Esophagus (tissue), 2 donors: Measurements from ENCODE around the gene ARHGEF6. TPM values are rescaled to one million over a fixed set of nuclear protein-coding genes. Genes with fewer than 3 reads are reported as not detected.

Source experiments
- H3K27ac ChIP-seq, 2 donors: one replicate each; pipeline ENCODE4 v1.5.1; 2013; ENCODE audit warnings: low read depth in 2 of 2, mild to moderate bottlenecking in 2 of 2, inconsistent platforms in 1 of 2, low read length in 1 of 2, moderate library complexity in 1 of 2
- H3K27me3 ChIP-seq, 2 donors: one replicate each; pipeline ENCODE4 v1.6.1; 2013; ENCODE audit warnings: low read length in 2 of 2, control low read depth in 1 of 2, mild to moderate bottlenecking in 1 of 2; ENCODE audit not compliant: insufficient read depth in 2 of 2, control insufficient read depth in 1 of 2
- H3K36me3 ChIP-seq, 2 donors: one replicate each; pipeline ENCODE4 v1.6.1; 2013; ENCODE audit warnings: low read length in 1 of 2; ENCODE audit not compliant: control insufficient read depth in 2 of 2, insufficient read depth in 2 of 2
- H3K4me1 ChIP-seq, 2 donors: one replicate each; pipeline ENCODE4 v1.6.1; 2013; ENCODE audit warnings: low read length in 1 of 2; ENCODE audit not compliant: control insufficient read depth in 2 of 2, insufficient read depth in 2 of 2
- H3K4me3 ChIP-seq, 2 donors: one replicate each; pipeline ENCODE4 v1.5.1; 2013; ENCODE audit warnings: low read length in 2 of 2, mild to moderate bottlenecking in 2 of 2, low read depth in 1 of 2, moderate library complexity in 1 of 2
- H3K9me3 ChIP-seq, 2 donors: one replicate each; pipeline ENCODE4 v1.6.1; 2013; ENCODE audit warnings: mild to moderate bottlenecking in 2 of 2, low read depth in 1 of 2, low read length in 1 of 2, moderate library complexity in 1 of 2; ENCODE audit not compliant: control insufficient read depth in 2 of 2, insufficient read depth in 1 of 2
- WGBS, 2 donors: extraction: QIAGEN DNeasy Blood & Tissue Kit; methylation state at CpG; one replicate each; pipeline ENCODE4 v1.1.7; 2013; 5-methylcytosine and 5-hydroxymethylcytosine counted together
- polyA plus RNA-seq, 2 donors: library from polyadenylated mRNA; stranded (reverse); fragments of 200-250 nt; gene quantifications; one replicate each; pipeline ENCODE4 v1.2.3, GENCODE V29; 2013
- donor health status: healthy with polysubstance abuse.
- donor health status: Bipolar disorder and iron deficiency.

Gene ARHGEF6
- polyA plus RNA-seq, 2 donors = 0.90 to 1.3 TPM

DNA sequence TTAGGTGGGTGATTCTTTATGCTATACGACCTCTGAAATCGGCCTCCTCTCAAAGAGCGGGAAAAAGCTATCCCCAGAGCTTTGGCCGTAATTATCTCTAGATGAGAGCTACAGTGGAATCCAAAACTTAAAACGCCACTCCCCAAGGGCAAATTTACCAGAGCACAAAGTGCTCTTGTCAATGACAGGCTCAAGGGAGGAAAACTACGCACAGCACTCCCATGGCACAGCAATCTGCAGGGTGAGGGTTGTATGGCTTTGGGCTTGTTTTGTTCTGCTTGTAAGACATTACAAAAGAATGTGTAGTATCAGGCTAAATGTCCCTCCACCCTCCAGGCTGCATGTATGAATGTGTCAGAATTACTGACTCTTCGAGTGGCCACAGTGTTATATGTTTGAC is 44.0 kb downstream of the ARHGEF6 start:
- H3K9me3 ChIP-seq = no peaks in the 10 kb centered on the region
- H3K4me1 ChIP-seq = no peaks in the 10 kb centered on the region
- H3K27ac ChIP-seq = no peak overlapping the region
- H3K27me3 ChIP-seq = peaks cover 0 to 2% of the 10 kb centered on the region in 2 donors
- WGBS, 2 donors = 81 to 88% methylated on average over 7 of the region's 7 CpGs
- H3K36me3 ChIP-seq = no peaks in the 10 kb centered on the region
- no peak overlapping the region for H3K4me3 ChIP-seq

GRCh38 chrX:136735601-136736000 is 45.1 kb downstream of the ARHGEF6 start:
- Histone ChIP-seq H3K36me3 (no peaks in the 10 kb centered on the region), H3K4me1 (no peaks in the 10 kb centered on the region), H3K27ac (no peak overlapping the region), H3K9me3 (no peaks in the 10 kb centered on the region), H3K4me3 (no peak overlapping the region), H3K27me3 (peaks cover 0 to 2% of the 10 kb centered on the region in 2 donors)
- WGBS, 2 donors = 72 to 88% methylated on average over 1 of the region's 1 CpG

DNA sequence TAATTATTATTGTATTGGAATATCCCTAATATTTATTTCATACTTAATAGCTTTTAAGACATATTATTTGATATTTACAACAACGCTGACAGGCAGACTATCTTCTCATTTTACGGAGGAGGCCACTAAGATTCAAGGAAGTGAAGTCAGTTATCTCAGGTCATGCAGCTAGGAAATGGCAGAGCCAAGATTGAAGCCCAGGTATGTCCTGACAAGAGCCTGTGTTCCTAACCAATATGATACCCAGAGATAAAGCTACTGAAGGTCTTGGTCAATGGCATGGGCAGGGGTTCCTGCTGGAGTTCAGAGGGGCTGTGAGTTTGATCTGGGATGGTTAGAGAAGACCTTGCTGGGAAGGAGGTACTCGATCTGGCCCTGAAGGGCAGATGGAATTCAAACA is 47.1 kb downstream of the ARHGEF6 start:
- Histone ChIP-seq H3K4me1 (no peaks in the 10 kb centered on the region), H3K9me3 (no peaks in the 10 kb centered on the region), H3K27ac (no peak overlapping the region), H3K36me3 (no peaks in the 10 kb centered on the region), H3K4me3 (no peak overlapping the region), H3K27me3 (no peaks in the 10 kb centered on the region)
- 70 to 96% methylated on average over 3 of the region's 3 CpGs for WGBS, 2 donors

- Histone ChIP-seq H3K9me3 (no peaks in the 10 kb centered on the region), H3K4me1 (no peaks in the 10 kb centered on the region), H3K27ac (no peak overlapping the region), H3K36me3 (no peaks in the 10 kb centered on the region), H3K4me3 (no peak overlapping the region), H3K27me3 (no peaks in the 10 kb centered on the region)
- 78 to 95% methylated on average over 3 of the region's 3 CpGs for WGBS, 2 donors
These were observed 48.9 kb downstream of the ARHGEF6 start for GRCh38 chrX:136731798-136732197.

DNA sequence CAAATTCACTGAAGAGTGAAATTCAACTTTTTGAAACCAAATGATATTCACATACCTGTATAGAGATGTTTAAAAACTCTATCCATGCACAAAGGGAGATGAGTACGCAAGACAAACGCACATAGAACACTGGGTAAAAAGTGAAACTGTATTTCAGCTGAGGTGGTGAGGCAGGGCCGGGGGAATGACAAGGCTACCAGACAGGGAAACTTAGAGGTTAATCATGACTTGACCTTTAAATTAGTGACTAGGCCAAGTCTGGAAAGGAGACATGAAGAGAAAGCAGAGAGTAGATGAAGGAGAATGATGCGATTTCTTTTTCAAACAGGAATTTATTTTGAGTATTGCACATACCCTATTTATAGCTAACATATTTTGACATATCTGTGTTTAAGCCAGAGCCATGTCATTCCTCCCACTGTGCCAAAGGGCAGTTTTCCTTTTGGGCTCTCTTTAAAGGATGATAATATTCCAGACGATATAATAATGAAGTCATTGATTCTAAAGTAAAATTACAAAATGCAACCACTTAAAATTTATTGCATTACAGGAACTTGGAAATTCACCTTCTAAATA is 49.4 kb downstream of the ARHGEF6 start:
- Histone ChIP-seq H3K4me1 (no peaks in the 10 kb centered on the region), H3K27me3 (no peaks in the 10 kb centered on the region), H3K36me3 (no peaks in the 10 kb centered on the region), H3K27ac (no peak overlapping the region), H3K4me3 (no peak overlapping the region), H3K9me3 (no peaks in the 10 kb centered on the region)
- WGBS, 2 donors = 68 to 81% methylated on average over 5 of the region's 5 CpGs

GRCh38 chrX:136728393-136728792 is 52.3 kb downstream of the ARHGEF6 start:
- WGBS, 2 donors = 46 to 49% methylated on average over 1 of the region's 1 CpG
- Histone ChIP-seq H3K9me3 (no peaks in the 10 kb centered on the region), H3K4me3 (no peak overlapping the region)

GRCh38 chrX:136725441-136726104 is 55.2 kb downstream of the ARHGEF6 start:
- Histone ChIP-seq H3K9me3 (no peaks in the 10 kb centered on the region), H3K27me3 (no peaks in the 10 kb centered on the region), H3K36me3 (no peaks in the 10 kb centered on the region), H3K4me3 (no peak overlapping the region), H3K27ac (no peak overlapping the region), H3K4me1 (no peaks in the 10 kb centered on the region)

More at GRCh38 chrX:136728393-136728792, 52.3 kb downstream of the ARHGEF6 start:
- H3K36me3 ChIP-seq = no peaks in the 10 kb centered on the region
- no peak overlapping the region for H3K27ac ChIP-seq
- H3K27me3 ChIP-seq = no peaks in the 10 kb centered on the region
- H3K4me1 ChIP-seq = no peaks in the 10 kb centered on the region

GRCh38 chrX:136718091-136718490 is 62.6 kb downstream of the ARHGEF6 start:
- H3K4me1 ChIP-seq = no peaks in the 10 kb centered on the region
- 51 to 88% methylated on average over 2 of the region's 2 CpGs for WGBS, 2 donors
- no peaks in the 10 kb centered on the region for H3K9me3 ChIP-seq
- H3K27ac ChIP-seq = no peak overlapping the region
- H3K4me3 ChIP-seq = no peak overlapping the region
- no peaks in the 10 kb centered on the region for H3K27me3 ChIP-seq
- H3K36me3 ChIP-seq = no peaks in the 10 kb centered on the region

DNA sequence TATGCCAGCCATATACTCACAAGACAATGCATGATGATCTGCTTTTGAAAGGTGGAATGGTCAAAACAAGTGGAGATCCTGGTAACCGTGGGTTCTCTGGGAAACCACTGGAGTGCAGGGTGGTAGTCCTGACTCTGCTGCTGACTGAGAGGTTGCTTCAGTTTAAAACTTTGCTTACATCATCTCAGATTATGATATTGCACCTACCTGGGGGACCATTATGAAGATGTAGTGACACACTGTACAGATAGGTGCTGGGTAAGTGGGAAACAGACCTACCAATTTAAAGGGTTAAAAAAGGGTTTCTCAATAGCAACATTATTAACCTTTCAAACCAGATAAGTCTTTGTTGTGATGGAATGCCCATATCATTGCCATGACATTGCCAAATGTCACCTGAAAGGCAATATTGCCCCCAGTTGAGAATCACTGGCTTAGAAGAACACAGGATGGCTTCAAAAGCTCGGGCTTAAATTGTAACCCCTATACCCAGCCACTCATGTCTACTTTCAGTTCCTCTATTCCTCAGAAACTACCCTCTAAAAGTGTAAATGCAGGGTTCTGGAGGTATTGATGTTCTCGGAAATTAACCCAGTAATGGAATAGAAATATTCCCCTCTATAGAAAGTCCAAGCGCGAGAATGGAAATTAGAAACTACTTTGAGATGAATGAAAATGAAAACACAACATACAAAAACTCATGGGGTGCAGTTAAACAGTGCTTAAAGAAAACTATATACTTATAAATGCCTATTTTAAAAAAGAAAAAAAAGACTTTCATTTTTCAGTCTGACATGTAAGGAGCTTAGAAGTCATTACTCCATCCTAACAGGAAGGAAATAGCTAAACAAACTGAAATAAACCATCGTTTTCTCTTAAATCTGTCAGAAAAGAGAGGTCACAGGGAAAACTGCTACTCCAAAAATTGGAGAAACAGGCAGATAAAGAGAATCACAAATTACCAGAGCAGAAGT is 65.8 kb downstream of the ARHGEF6 start:
- Histone ChIP-seq H3K27ac (no peak overlapping the region), H3K27me3 (no peaks in the 10 kb centered on the region), H3K4me3 (no peak overlapping the region), H3K36me3 (no peaks in the 10 kb centered on the region), H3K4me1 (no peaks in the 10 kb centered on the region), H3K9me3 (no peaks in the 10 kb centered on the region)
- WGBS, 2 donors = 61 to 73% methylated on average over 6 of the region's 6 CpGs
